Measurements from ENCODE around the gene ADAMTS1. TPM values are rescaled to one million over a fixed set of nuclear protein-coding genes. Genes with fewer than 3 reads are reported as not detected.

The ADAMTS1 gene
- total RNA-seq, 1 donor from 2014 or later = 141 TPM

DNA sequence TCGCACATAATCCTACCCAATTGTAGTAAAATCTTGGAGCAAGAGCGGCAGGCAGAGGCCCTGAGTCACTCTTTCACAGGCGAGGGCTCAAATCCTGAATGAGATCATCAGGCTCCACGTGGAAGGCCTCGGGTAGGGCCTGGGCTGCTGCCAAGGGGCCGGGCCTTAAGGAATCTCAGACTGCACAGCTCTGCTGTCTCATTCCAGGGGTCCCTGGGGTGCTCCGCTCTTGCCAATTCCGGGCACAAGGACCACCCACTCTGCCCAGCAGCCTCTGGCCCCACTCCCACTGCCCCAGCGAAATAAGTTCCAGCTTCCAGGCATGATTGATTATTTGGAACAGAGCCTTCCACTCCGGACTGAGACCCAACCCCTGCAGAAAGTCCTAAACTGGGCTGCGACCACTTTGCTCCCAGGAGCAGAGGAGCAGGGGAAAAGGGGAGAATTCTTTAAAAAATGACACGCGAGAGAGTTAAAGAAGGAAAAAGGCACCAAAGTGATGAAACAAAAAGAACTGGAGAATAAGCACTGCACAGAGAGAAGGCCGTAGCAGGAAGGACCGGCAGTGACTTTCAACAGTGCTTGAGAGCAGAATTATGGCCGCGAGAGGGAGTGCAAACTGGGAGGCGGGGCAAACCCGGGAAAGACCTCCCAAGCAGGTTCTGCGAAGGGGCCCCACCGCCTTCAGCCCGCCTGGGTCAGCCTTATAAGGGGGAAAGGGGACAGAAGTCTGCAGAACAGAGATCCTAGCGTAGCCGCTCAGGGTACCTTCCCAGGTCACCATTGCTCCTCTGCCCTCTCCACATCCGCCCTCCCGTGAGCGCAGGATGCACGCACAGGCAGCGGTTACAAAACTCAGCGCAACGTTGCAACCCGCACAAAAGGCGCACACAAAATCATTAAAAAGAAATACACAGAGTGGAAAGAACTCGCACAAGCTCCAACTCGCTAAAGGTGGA lies 2.0 kb downstream of the ADAMTS1 start:
- Histone ChIP-seq H3K36me3 (ENCODE audit: insufficient read depth, low read length) (peaks cover 24% of the 10 kb centered on the region), H3K79me2 (ENCODE audit: insufficient read depth, low read length) (peaks cover 25% of the 10 kb centered on the region), H2AFZ (ENCODE audit: low read depth, low read length) (peak overlapping the region; percentile 84), H3K27me3 (ENCODE audit: insufficient read depth, low read length) (peaks cover 6% of the 10 kb centered on the region), H3K9me3 (ENCODE audit: insufficient read depth, low read depth, low read length) (no peaks in the 10 kb centered on the region), H3K4me1 (ENCODE audit: insufficient read depth, low read length) (peaks cover 24% of the 10 kb centered on the region), H4K20me1 (ENCODE audit: insufficient read depth, low read length) (peaks cover 19% of the 10 kb centered on the region), H3K4me2 (ENCODE audit: low read length) (peak overlapping the region; percentile 97), H3K27ac (ENCODE audit: low read depth, low read length) (peak overlapping the region; percentile 78), H3K9ac (ENCODE audit: low read length) (peak overlapping the region; percentile 90), H3K4me3 (ENCODE audit: insufficient read depth, low read depth, low read length) (peak overlapping the region; percentile 86)
- DNase-seq (ENCODE audit: low read depth) (peak; percentile 91), FAIRE-seq (peak; percentile 59)
- Mint-ChIP-seq H3K27ac (ENCODE audit: unreplicated experiment) (peak overlapping the region; percentile 96), H3K4me1 (ENCODE audit: low read depth, unreplicated experiment) (peaks cover 21% of the 10 kb centered on the region), H3K27me3 (ENCODE audit: low read depth, unreplicated experiment) (no peaks in the 10 kb centered on the region), H3K9me3 (ENCODE audit: unreplicated experiment) (no peaks in the 10 kb centered on the region), H3K4me3 (ENCODE audit: unreplicated experiment) (peak overlapping the region; percentile 97), H3K36me3 (ENCODE audit: low read depth, unreplicated experiment) (peaks cover 16% of the 10 kb centered on the region)
- TF ChIP-seq, protein P1, sequence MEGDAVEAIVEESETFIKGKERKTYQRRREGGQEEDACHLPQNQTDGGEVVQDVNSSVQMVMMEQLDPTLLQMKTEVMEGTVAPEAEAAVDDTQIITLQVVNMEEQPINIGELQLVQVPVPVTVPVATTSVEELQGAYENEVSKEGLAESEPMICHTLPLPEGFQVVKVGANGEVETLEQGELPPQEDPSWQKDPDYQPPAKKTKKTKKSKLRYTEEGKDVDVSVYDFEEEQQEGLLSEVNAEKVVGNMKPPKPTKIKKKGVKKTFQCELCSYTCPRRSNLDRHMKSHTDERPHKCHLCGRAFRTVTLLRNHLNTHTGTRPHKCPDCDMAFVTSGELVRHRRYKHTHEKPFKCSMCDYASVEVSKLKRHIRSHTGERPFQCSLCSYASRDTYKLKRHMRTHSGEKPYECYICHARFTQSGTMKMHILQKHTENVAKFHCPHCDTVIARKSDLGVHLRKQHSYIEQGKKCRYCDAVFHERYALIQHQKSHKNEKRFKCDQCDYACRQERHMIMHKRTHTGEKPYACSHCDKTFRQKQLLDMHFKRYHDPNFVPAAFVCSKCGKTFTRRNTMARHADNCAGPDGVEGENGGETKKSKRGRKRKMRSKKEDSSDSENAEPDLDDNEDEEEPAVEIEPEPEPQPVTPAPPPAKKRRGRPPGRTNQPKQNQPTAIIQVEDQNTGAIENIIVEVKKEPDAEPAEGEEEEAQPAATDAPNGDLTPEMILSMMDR (IDR thresholded peaks at IDR 0.05; ENCODE audit: insufficient read depth, low read depth, low read length) = peak; percentile 20
- TF ChIP-seq EZH2 (IDR thresholded peaks at IDR 0.05; ENCODE audit: insufficient read depth, low read length) = no peak

DNA sequence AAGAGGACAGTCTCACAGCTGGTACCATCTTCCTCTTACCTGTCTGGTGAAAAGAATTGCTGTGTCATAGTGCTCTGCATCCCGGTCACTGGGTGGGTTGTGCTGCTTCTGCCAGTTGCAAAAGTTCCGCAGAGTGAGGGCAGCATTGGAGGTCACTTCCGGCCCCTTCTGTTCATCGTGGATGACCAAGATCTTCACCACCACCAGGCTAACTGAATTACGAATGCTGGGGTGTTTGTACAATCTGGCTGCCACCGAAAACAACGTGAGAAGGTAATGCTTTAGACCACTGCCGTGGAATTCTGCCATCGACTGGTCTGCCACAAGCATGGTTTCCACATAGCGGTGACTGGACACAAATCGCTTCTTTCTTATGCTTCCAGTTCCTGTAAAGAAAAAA lies 2.9 kb downstream of the ADAMTS1 start:
- DNase-seq (ENCODE audit: low read depth) (no peak), FAIRE-seq (no peak)
- peak overlapping the region; percentile 78 for H3K27ac ChIP-seq (ENCODE audit: low read depth, low read length)

More for the DNA sequence above, 2.9 kb downstream of the ADAMTS1 start:
- H3K9me3 Mint-ChIP-seq (ENCODE audit: unreplicated experiment) = no peaks in the 10 kb centered on the region
- Histone ChIP-seq H2AFZ (ENCODE audit: low read depth, low read length) (no peak overlapping the region), H3K36me3 (ENCODE audit: insufficient read depth, low read length) (peaks cover 34% of the 10 kb centered on the region), H3K4me3 (ENCODE audit: insufficient read depth, low read depth, low read length) (peak overlapping the region; percentile 86), H3K9me3 (ENCODE audit: insufficient read depth, low read depth, low read length) (no peaks in the 10 kb centered on the region), H3K9ac (ENCODE audit: low read length) (peak overlapping the region; percentile 90), H3K79me2 (ENCODE audit: insufficient read depth, low read length) (peaks cover 25% of the 10 kb centered on the region), H3K4me2 (ENCODE audit: low read length) (peak overlapping the region; percentile 97), H3K4me1 (ENCODE audit: insufficient read depth, low read length) (peaks cover 24% of the 10 kb centered on the region), H3K27me3 (ENCODE audit: insufficient read depth, low read length) (peaks cover 4% of the 10 kb centered on the region), H4K20me1 (ENCODE audit: insufficient read depth, low read length) (peaks cover 24% of the 10 kb centered on the region)
- peak overlapping the region; percentile 97 for H3K4me3 Mint-ChIP-seq (ENCODE audit: unreplicated experiment)
- no peak for TF ChIP-seq EZH2 (IDR thresholded peaks at IDR 0.05; ENCODE audit: insufficient read depth, low read length)
- TF ChIP-seq, protein P1 (IDR thresholded peaks at IDR 0.05; ENCODE audit: insufficient read depth, low read depth, low read length) = no peak
- peaks cover 25% of the 10 kb centered on the region for H3K4me1 Mint-ChIP-seq (ENCODE audit: low read depth, unreplicated experiment)
- no peaks in the 10 kb centered on the region for H3K27me3 Mint-ChIP-seq (ENCODE audit: low read depth, unreplicated experiment)
- H3K36me3 Mint-ChIP-seq (ENCODE audit: low read depth, unreplicated experiment) = peaks cover 22% of the 10 kb centered on the region
- H3K27ac Mint-ChIP-seq (ENCODE audit: unreplicated experiment) = peak overlapping the region; percentile 96

Data from astrocyte (in vitro differentiated cells and primary cell).